ENCODE data around the gene HDAC8. TPM values are rescaled to one million over a fixed set of nuclear protein-coding genes. Genes with fewer than 3 reads are reported as not detected.

HDAC8 gene
- total and polyA plus RNA-seq, 8 donors, result 28.7 to 49.5 (median 39.6) TPM

DNA sequence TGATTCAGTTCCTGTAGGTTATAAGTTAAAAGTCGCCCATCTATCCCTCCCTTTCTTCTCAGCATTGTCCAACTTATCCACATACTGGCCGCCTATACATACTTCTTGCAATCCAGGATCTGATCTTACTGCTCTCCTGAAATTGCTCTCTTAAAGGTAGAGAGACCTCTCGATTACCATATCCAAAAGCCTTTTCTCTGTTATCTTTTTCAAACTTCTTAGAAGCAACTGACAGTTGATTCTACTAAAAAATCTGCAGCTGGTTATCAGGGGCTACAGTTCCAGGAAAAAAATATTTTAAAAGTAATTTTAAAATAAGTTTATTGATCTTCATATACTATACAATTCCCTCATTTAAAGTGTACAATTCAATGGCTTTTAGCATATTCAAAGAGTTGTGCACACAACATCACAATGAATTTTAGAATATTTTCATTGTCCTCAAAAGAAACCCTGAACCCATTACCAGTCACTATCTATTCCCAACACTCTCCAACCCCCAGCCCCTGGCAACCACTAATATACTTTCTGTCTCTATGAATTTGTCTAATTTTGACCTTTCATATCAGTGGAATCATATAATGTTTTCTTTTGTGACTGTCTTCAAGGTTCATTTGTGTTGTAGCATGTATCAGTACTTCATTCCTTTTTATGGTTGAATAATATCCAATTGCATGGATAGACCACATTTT, 102.0 kb downstream of the HDAC8 start:
- Histone ChIP-seq H3K27me3 (peaks cover 0 to 4% of the 10 kb centered on the region in 2 donors), H3K27ac (no peak overlapping the region), H3K4me1 (no peaks in the 10 kb centered on the region), H3K36me3 (no peaks in the 10 kb centered on the region), H3K4me3 (no peak overlapping the region), H3K9me3 (no peaks in the 10 kb centered on the region)
- DNase-seq (no peak), ATAC-seq (no peak)
- TF ChIP-seq, protein P1, sequence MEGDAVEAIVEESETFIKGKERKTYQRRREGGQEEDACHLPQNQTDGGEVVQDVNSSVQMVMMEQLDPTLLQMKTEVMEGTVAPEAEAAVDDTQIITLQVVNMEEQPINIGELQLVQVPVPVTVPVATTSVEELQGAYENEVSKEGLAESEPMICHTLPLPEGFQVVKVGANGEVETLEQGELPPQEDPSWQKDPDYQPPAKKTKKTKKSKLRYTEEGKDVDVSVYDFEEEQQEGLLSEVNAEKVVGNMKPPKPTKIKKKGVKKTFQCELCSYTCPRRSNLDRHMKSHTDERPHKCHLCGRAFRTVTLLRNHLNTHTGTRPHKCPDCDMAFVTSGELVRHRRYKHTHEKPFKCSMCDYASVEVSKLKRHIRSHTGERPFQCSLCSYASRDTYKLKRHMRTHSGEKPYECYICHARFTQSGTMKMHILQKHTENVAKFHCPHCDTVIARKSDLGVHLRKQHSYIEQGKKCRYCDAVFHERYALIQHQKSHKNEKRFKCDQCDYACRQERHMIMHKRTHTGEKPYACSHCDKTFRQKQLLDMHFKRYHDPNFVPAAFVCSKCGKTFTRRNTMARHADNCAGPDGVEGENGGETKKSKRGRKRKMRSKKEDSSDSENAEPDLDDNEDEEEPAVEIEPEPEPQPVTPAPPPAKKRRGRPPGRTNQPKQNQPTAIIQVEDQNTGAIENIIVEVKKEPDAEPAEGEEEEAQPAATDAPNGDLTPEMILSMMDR (IDR thresholded peaks at IDR 0.05), result no peak
- intact Hi-C loops (cut with DNase I), result no loop called here

DNA sequence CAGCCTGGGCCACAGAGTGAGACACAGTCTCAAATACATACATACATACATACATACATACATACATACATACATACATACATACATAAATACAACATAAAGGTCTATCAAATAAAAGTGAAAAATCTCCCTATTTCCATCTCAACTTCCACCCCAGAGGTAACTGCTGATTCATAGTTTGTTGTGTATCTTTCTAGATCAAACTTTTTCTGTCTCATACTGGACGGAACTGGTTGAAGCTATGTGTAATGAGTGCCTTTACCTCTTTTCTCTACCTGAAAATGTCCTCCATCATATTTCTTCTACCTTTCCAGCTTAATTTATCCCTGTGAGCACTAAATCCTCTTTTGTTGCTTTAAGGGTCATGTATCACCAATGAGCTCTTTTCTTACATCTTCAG, 102.5 kb downstream of the HDAC8 start:
- ATAC-seq, result no peak
- Histone ChIP-seq H3K36me3 (no peaks in the 10 kb centered on the region), H3K27ac (no peak overlapping the region), H3K4me1 (no peaks in the 10 kb centered on the region), H3K9me3 (no peaks in the 10 kb centered on the region), H3K27me3 (no peaks in the 10 kb centered on the region), H3K4me3 (no peak overlapping the region)
- DNase-seq, result no peak
- intact Hi-C loops (cut with DNase I), result no loop called here
- TF ChIP-seq, protein P1 (IDR thresholded peaks at IDR 0.05), result no peak

DNA sequence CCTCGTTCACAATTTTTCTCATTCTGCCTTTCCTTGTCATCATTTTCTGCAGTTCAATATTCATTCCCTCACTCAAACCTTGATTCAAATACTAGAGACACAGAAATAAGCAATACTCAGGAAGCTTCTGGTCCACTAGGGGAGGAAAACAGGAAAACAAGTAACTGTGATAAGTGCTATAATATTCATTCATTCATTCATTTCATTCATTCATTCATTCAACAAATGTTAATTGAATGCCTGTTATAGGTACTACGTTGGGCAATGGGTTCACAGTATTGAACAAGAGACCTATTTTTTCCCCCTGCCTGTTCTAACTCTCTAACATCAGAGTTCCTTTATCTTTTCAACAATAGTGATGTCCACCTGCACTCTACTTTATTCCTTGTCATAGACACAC, 104.0 kb downstream of the HDAC8 start:
- Histone ChIP-seq H3K27me3 (no peaks in the 10 kb centered on the region), H3K4me3 (no peak overlapping the region), H3K36me3 (peaks cover 0 to 7% of the 10 kb centered on the region in 2 donors), H3K9me3 (no peaks in the 10 kb centered on the region), H3K4me1 (no peaks in the 10 kb centered on the region), H3K27ac (no peak overlapping the region)
- intact Hi-C loops (cut with DNase I), result no loop called here
- ATAC-seq, result no peak
- TF ChIP-seq, protein P1 (IDR thresholded peaks at IDR 0.05), result no peak
- DNase-seq, result no peak

DNA sequence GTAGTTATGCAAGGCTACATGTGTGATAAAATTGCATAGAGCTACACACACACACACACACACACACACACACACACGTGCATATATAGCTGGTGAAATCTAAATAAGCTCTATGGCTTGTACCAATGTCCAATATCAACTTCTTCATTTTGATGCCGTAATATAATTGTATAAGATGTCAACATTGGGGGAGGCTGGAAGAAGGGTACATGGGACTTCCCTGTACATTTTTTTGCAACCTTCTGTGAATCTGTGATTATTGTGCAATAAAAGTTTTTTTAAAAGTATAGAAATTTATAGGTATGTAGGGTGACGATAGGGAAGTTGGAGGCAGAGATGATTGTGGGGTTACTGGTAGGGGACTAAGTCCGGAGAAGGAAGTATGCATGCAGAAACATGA, 105.5 kb downstream of the HDAC8 start:
- Histone ChIP-seq H3K4me1 (no peaks in the 10 kb centered on the region), H3K4me3 (no peak overlapping the region), H3K27me3 (no peaks in the 10 kb centered on the region), H3K9me3 (no peaks in the 10 kb centered on the region), H3K36me3 (peaks cover 0 to 10% of the 10 kb centered on the region in 2 donors), H3K27ac (no peak overlapping the region)
- intact Hi-C loops (cut with DNase I), result no loop called here
- TF ChIP-seq, protein P1 (IDR thresholded peaks at IDR 0.05), result no peak
- ATAC-seq (no peak), DNase-seq (no peak)

DNA sequence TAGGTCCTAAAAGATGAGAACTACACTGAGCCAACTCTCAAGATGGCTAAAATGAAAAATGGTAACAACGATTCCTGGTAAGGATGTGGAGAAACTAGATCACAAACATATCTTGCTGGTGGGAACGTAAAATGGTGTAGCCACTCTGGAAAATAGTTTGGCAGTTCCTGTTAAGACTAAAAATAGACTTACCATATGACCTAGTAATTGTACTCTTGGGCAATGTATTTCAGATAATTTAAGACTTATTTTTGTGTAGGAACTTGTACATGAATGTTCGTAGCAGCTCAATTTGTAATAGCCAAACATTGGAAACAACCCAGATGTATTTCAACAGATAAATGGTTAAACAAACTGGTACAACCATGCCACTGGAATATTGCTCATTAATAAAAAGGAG, 106.2 kb downstream of the HDAC8 start:
- H3K27ac ChIP-seq, result no peak overlapping the region
- H3K36me3 ChIP-seq, result peaks cover 0 to 16% of the 10 kb centered on the region in 2 donors
- DNase-seq, result no peak
- intact Hi-C loops (cut with DNase I), result no loop called here
- no peak overlapping the region for H3K4me3 ChIP-seq
- TF ChIP-seq, protein P1 (IDR thresholded peaks at IDR 0.05), result no peak
- H3K9me3 ChIP-seq, result no peaks in the 10 kb centered on the region
- no peak for ATAC-seq
- H3K4me1 ChIP-seq, result no peaks in the 10 kb centered on the region
- no peaks in the 10 kb centered on the region for H3K27me3 ChIP-seq

All from left lung (tissue), 10 donors.